ENCODE data around the gene IKBKG. TPM values are rescaled to one million over a fixed set of nuclear protein-coding genes. Genes with fewer than 3 reads are reported as not detected.
"Not testable (repeated sequence)": the region's sequence is repeated elsewhere in the genome, so short reads cannot be mapped to it uniquely, and the experiment has no call there.

IKBKG gene
- total RNA-seq, 2 experiments from 2014 or later = 39.4 to 45.9 TPM

- H3K4me3 Mint-ChIP-seq = no peak overlapping the region
- H3K36me3 Mint-ChIP-seq = peaks cover 3% of the 10 kb centered on the region
- no peaks in the 10 kb centered on the region for H3K27me3 Mint-ChIP-seq
- no peak for DNase-seq
- H3K4me1 Mint-ChIP-seq (ENCODE audit: low read depth) = peaks cover 11% of the 10 kb centered on the region
- H3K9me3 Mint-ChIP-seq = no peaks in the 10 kb centered on the region
- intact Hi-C loops (cut with micrococcal nuclease) = no loop called here
- H3K27ac Mint-ChIP-seq = no peak overlapping the region
- ChIA-PET CTCF (interaction anchor here (0.9 kb wide), 1 partner anchor 133 kb away, joined by 3 read pairs; the partner anchor contains the start of gene RPL10), POLR2A (no interaction called here)
These were observed 15.8 kb upstream of the IKBKG start for GRCh38 chrX:154531626-154532025.

- Mint-ChIP-seq H3K4me1 (ENCODE audit: low read depth) (peaks cover 2% of the 10 kb centered on the region), H3K4me3 (no peak overlapping the region), H3K27ac (no peak overlapping the region), H3K36me3 (peaks cover 3% of the 10 kb centered on the region), H3K27me3 (no peaks in the 10 kb centered on the region), H3K9me3 (no peaks in the 10 kb centered on the region)
- intact Hi-C loops (cut with micrococcal nuclease) = no loop called here
- ChIA-PET POLR2A (no interaction called here), CTCF (interaction anchor here (1.2 kb wide), 1 partner anchor 159 kb away, joined by 4 read pairs; no protein-coding TSS in a partner anchor)
- no peak for DNase-seq
These were observed 14.7 kb upstream of the IKBKG start for GRCh38 chrX:154532690-154533089.

- H3K4me1 Mint-ChIP-seq (ENCODE audit: low read depth) = peaks cover 8% of the 10 kb centered on the region
- CTCF ChIA-PET = interaction anchor here (0.6 to 3.0 kb wide), 6 partner anchors 12 to 566 kb away, joined by 3 to 11 read pairs (median 3); partner anchors contain the start of genes IKBKG and SLC10A3
- peak overlapping the region; percentile 56 for H3K27ac Mint-ChIP-seq
- POLR2A ChIA-PET = no interaction called here
- intact Hi-C loops (cut with micrococcal nuclease) = no loop called here
- no peaks in the 10 kb centered on the region for H3K9me3 Mint-ChIP-seq
- no peaks in the 10 kb centered on the region for H3K27me3 Mint-ChIP-seq
- no peak overlapping the region for H3K4me3 Mint-ChIP-seq
- peak; percentile 91 for DNase-seq
- peaks cover 4% of the 10 kb centered on the region for H3K36me3 Mint-ChIP-seq
These were observed 12.7 kb upstream of the IKBKG start for GRCh38 chrX:154534526-154535322.

GRCh38 chrX:154535892-154536291 is 11.5 kb upstream of the IKBKG start:
- H3K27me3 Mint-ChIP-seq = no peaks in the 10 kb centered on the region
- peaks cover 8% of the 10 kb centered on the region for H3K4me1 Mint-ChIP-seq (ENCODE audit: low read depth)
- POLR2A ChIA-PET = no interaction called here
- H3K27ac Mint-ChIP-seq = no peak overlapping the region
- H3K9me3 Mint-ChIP-seq = no peaks in the 10 kb centered on the region
- CTCF ChIA-PET = interaction anchor here (0.7 to 3.0 kb wide), 6 partner anchors 9 to 568 kb away, joined by 3 to 11 read pairs (median 3); partner anchors contain the start of genes IKBKG and SLC10A3
- peaks cover 4% of the 10 kb centered on the region for H3K36me3 Mint-ChIP-seq
- no peak for DNase-seq
- H3K4me3 Mint-ChIP-seq = no peak overlapping the region
- intact Hi-C loops (cut with micrococcal nuclease) = no loop called here

GRCh38 chrX:154539077-154539476 is 8.3 kb upstream of the IKBKG start:
- Mint-ChIP-seq H3K4me1 (ENCODE audit: low read depth) (peaks cover 23% of the 10 kb centered on the region), H3K36me3 (peaks cover 9% of the 10 kb centered on the region), H3K27ac (peak overlapping the region; percentile 6), H3K4me3 (no peak overlapping the region), H3K27me3 (no peaks in the 10 kb centered on the region), H3K9me3 (no peaks in the 10 kb centered on the region)
- ChIA-PET POLR2A (no interaction called here), CTCF (interaction anchor here (0.6 kb wide), 1 partner anchor 138 kb away, joined by 3 read pairs; no protein-coding TSS in a partner anchor)
- no peak for DNase-seq
- intact Hi-C loops (cut with micrococcal nuclease) = no loop called here

- Mint-ChIP-seq H3K4me1 (ENCODE audit: low read depth) (peaks cover 29% of the 10 kb centered on the region), H3K36me3 (peaks cover 10% of the 10 kb centered on the region)
- H3K27ac Mint-ChIP-seq; H3K9me3 Mint-ChIP-seq; intact Hi-C loops (cut with micrococcal nuclease); H3K4me3 Mint-ChIP-seq; H3K27me3 Mint-ChIP-seq; DNase-seq; POLR2A ChIA-PET; CTCF ChIA-PET: not testable (repeated sequence)
These were observed 7.1 kb upstream of the IKBKG start for GRCh38 chrX:154540365-154540764.

GRCh38 chrX:154540897-154541535 is 6.4 kb upstream of the IKBKG start:
- DNase-seq = no peak
- Mint-ChIP-seq H3K36me3 (peaks cover 12% of the 10 kb centered on the region), H3K4me3 (no peak overlapping the region), H3K27me3 (no peaks in the 10 kb centered on the region), H3K9me3 (no peaks in the 10 kb centered on the region), H3K27ac (peak overlapping the region; percentile 92), H3K4me1 (ENCODE audit: low read depth) (peaks cover 35% of the 10 kb centered on the region)
- intact Hi-C loops (cut with micrococcal nuclease) = no loop called here
- ChIA-PET POLR2A (interaction anchor here (0.6 kb wide), 1 partner anchor 30 kb away, joined by 5 read pairs; no protein-coding TSS in a partner anchor), CTCF (interaction anchor here (1.6 kb wide), 1 partner anchor 50 kb away, joined by 5 read pairs; the partner anchor contains the start of gene SLC10A3)

- Mint-ChIP-seq H3K4me3 (no peak overlapping the region), H3K4me1 (ENCODE audit: low read depth) (peaks cover 38% of the 10 kb centered on the region), H3K36me3 (peaks cover 14% of the 10 kb centered on the region), H3K27ac (peak overlapping the region; percentile 92), H3K9me3 (no peaks in the 10 kb centered on the region), H3K27me3 (no peaks in the 10 kb centered on the region)
- CTCF ChIA-PET = interaction anchor here (1.6 kb wide), 1 partner anchor 51 kb away, joined by 5 read pairs; the partner anchor contains the start of gene SLC10A3
- POLR2A ChIA-PET = interaction anchor here (0.6 kb wide), 1 partner anchor 31 kb away, joined by 5 read pairs; no protein-coding TSS in a partner anchor
- DNase-seq = no peak
- intact Hi-C loops (cut with micrococcal nuclease) = no loop called here
These were observed 5.9 kb upstream of the IKBKG start for GRCh38 chrX:154541589-154541895.

GRCh38 chrX:154541896-154542722 is 5.3 kb upstream of the IKBKG start:
- peaks cover 38% of the 10 kb centered on the region for H3K4me1 Mint-ChIP-seq (ENCODE audit: low read depth)
- DNase-seq = peak; percentile 66
- H3K27ac Mint-ChIP-seq = peak overlapping the region; percentile 92
- no peaks in the 10 kb centered on the region for H3K9me3 Mint-ChIP-seq
- H3K36me3 Mint-ChIP-seq = peaks cover 14% of the 10 kb centered on the region
- ChIA-PET POLR2A (interaction anchor here (0.6 to 1.0 kb wide), 3 partner anchors 8 to 144 kb away, joined by 3 to 5 read pairs (median 3); partner anchors contain the start of gene RPL10), CTCF (interaction anchor here (1.6 to 1.7 kb wide), 2 partner anchors 14 to 51 kb away, joined by 5 to 8 read pairs; partner anchors contain the start of gene SLC10A3)
- H3K4me3 Mint-ChIP-seq = peak overlapping the region; percentile 71
- intact Hi-C loops (cut with micrococcal nuclease) = no loop called here
- no peaks in the 10 kb centered on the region for H3K27me3 Mint-ChIP-seq

- Mint-ChIP-seq H3K27me3 (no peaks in the 10 kb centered on the region), H3K27ac (peak overlapping the region; percentile 92), H3K9me3 (no peaks in the 10 kb centered on the region), H3K4me1 (ENCODE audit: low read depth) (peaks cover 38% of the 10 kb centered on the region), H3K36me3 (peaks cover 14% of the 10 kb centered on the region), H3K4me3 (peak overlapping the region; percentile 71)
- ChIA-PET CTCF (interaction anchor here (1.7 kb wide), 1 partner anchor 15 kb away, joined by 8 read pairs; no protein-coding TSS in a partner anchor), POLR2A (interaction anchor here (0.6 to 1.0 kb wide), 2 partner anchors 7 to 144 kb away, joined by 3 read pairs; partner anchors contain the start of gene RPL10)
- DNase-seq = peak; percentile 37
- intact Hi-C loops (cut with micrococcal nuclease) = no loop called here
These were observed 4.5 kb upstream of the IKBKG start for GRCh38 chrX:154542723-154543424.

- POLR2A ChIA-PET = interaction anchor here (0.6 kb wide), 1 partner anchor 787 kb away, joined by 3 read pairs; no protein-coding TSS in a partner anchor
- peaks cover 47% of the 10 kb centered on the region for H3K4me1 Mint-ChIP-seq (ENCODE audit: low read depth)
- intact Hi-C loops (cut with micrococcal nuclease) = no loop called here
These were observed 1.6 kb upstream of the IKBKG start for GRCh38 chrX:154545673-154546274.

More at GRCh38 chrX:154545673-154546274, 1.6 kb upstream of the IKBKG start:
- Mint-ChIP-seq H3K27ac (no peak overlapping the region), H3K36me3 (peaks cover 17% of the 10 kb centered on the region), H3K9me3 (no peaks in the 10 kb centered on the region), H3K27me3 (no peaks in the 10 kb centered on the region), H3K4me3 (peak overlapping the region; percentile 68)
- DNase-seq = no peak
- CTCF ChIA-PET = no interaction called here

All from activated CD4-positive, alpha-beta memory T cell treated with anti-CD3 and anti-CD28 coated beads for 36 hours (primary cell).